ENCODE results near the gene HOXD3. TPM values are rescaled to one million over a fixed set of nuclear protein-coding genes. Genes with fewer than 3 reads are reported as not detected.

The HOXD3 gene
- total RNA-seq, 2 experiments from 2014 or later: not detected

- H3K9me3 Mint-ChIP-seq: no peaks in the 10 kb centered on the region
- no peak overlapping the region for H3K27ac Mint-ChIP-seq
- no peak overlapping the region for H3K4me3 Mint-ChIP-seq
- peaks cover 27% of the 10 kb centered on the region for H3K4me1 Mint-ChIP-seq
- DNase-seq: peak; percentile 44
- H3K27me3 Mint-ChIP-seq: peaks cover 87% of the 10 kb centered on the region
- no peaks in the 10 kb centered on the region for H3K36me3 Mint-ChIP-seq
Observed at GRCh38 chr2:176126929-176127773, 30.0 kb upstream of the HOXD3 start.

GRCh38 chr2:176127774-176128072, 29.4 kb upstream of the HOXD3 start:
- H3K27ac Mint-ChIP-seq: no peak overlapping the region
- no peak overlapping the region for H3K4me3 Mint-ChIP-seq

GRCh38 chr2:176128172-176128981, 28.7 kb upstream of the HOXD3 start:
- Mint-ChIP-seq H3K4me1 (peaks cover 33% of the 10 kb centered on the region), H3K27me3 (peaks cover 91% of the 10 kb centered on the region), H3K27ac (peak overlapping the region; percentile 39)

More at GRCh38 chr2:176127774-176128072, 29.4 kb upstream of the HOXD3 start:
- DNase-seq: no peak
- H3K9me3 Mint-ChIP-seq: no peaks in the 10 kb centered on the region
- no peaks in the 10 kb centered on the region for H3K36me3 Mint-ChIP-seq
- H3K27me3 Mint-ChIP-seq: peaks cover 88% of the 10 kb centered on the region
- H3K4me1 Mint-ChIP-seq: peaks cover 30% of the 10 kb centered on the region

GRCh38 chr2:176128982-176129796, 27.9 kb upstream of the HOXD3 start, which contains the start of gene HOXD8:
TSS of gene HOXD8 (plus strand) at chr2:176129705. CDS start at chr2:176130367, 662 bp downstream.
- H3K27ac Mint-ChIP-seq: no peak within 1 kb of the TSS
- no peaks in the 10 kb centered on the region for H3K9me3 Mint-ChIP-seq
- no peak for DNase-seq
- peak within 1 kb of the TSS; percentile 43 for H3K4me3 Mint-ChIP-seq
- peaks cover 91% of the 10 kb centered on the region for H3K27me3 Mint-ChIP-seq
- H3K4me1 Mint-ChIP-seq: peaks cover 28% of the 10 kb centered on the region
- H3K36me3 Mint-ChIP-seq: no peaks in the 10 kb centered on the region

More at GRCh38 chr2:176128172-176128981, 28.7 kb upstream of the HOXD3 start:
- DNase-seq: no peak
- no peak overlapping the region for H3K4me3 Mint-ChIP-seq
- H3K36me3 Mint-ChIP-seq: no peaks in the 10 kb centered on the region
- H3K9me3 Mint-ChIP-seq: no peaks in the 10 kb centered on the region

GRCh38 chr2:176129813-176130146, 27.3 kb upstream of the HOXD3 start:
- Mint-ChIP-seq H3K9me3 (no peaks in the 10 kb centered on the region), H3K27ac (no peak overlapping the region), H3K4me3 (peak overlapping the region; percentile 29), H3K27me3 (peaks cover 91% of the 10 kb centered on the region), H3K4me1 (peaks cover 28% of the 10 kb centered on the region), H3K36me3 (no peaks in the 10 kb centered on the region)
- no peak for DNase-seq

GRCh38 chr2:176130147-176130956, 26.8 kb upstream of the HOXD3 start:
- no peak overlapping the region for H3K27ac Mint-ChIP-seq
- H3K4me3 Mint-ChIP-seq: peak overlapping the region; percentile 45
- DNase-seq: peak; percentile 37
- no peaks in the 10 kb centered on the region for H3K9me3 Mint-ChIP-seq
- peaks cover 28% of the 10 kb centered on the region for H3K4me1 Mint-ChIP-seq
- peaks cover 91% of the 10 kb centered on the region for H3K27me3 Mint-ChIP-seq
- no peaks in the 10 kb centered on the region for H3K36me3 Mint-ChIP-seq

- no peak overlapping the region for H3K27ac Mint-ChIP-seq
- no peak for DNase-seq
- peaks cover 91% of the 10 kb centered on the region for H3K27me3 Mint-ChIP-seq
- H3K4me3 Mint-ChIP-seq: peak overlapping the region; percentile 45
- peaks cover 2% of the 10 kb centered on the region for H3K9me3 Mint-ChIP-seq
- peaks cover 1% of the 10 kb centered on the region for H3K36me3 Mint-ChIP-seq
- H3K4me1 Mint-ChIP-seq: peaks cover 34% of the 10 kb centered on the region
Observed at GRCh38 chr2:176130957-176131847, 25.9 kb upstream of the HOXD3 start.

- H3K4me1 Mint-ChIP-seq: peaks cover 34% of the 10 kb centered on the region
- H3K4me3 Mint-ChIP-seq: peak overlapping the region; percentile 66
- H3K36me3 Mint-ChIP-seq: peaks cover 1% of the 10 kb centered on the region
- peaks cover 2% of the 10 kb centered on the region for H3K9me3 Mint-ChIP-seq
- DNase-seq: no peak
- no peak overlapping the region for H3K27ac Mint-ChIP-seq
- peaks cover 89% of the 10 kb centered on the region for H3K27me3 Mint-ChIP-seq
Observed at GRCh38 chr2:176131848-176132158, 25.3 kb upstream of the HOXD3 start.

- DNase-seq: no peak
- Mint-ChIP-seq H3K9me3 (peaks cover 2% of the 10 kb centered on the region), H3K36me3 (peaks cover 2% of the 10 kb centered on the region), H3K4me1 (peaks cover 32% of the 10 kb centered on the region), H3K27ac (no peak overlapping the region), H3K27me3 (peaks cover 89% of the 10 kb centered on the region), H3K4me3 (peak overlapping the region; percentile 66)
Observed at GRCh38 chr2:176132205-176133171, 24.6 kb upstream of the HOXD3 start.

- Mint-ChIP-seq H3K36me3 (peaks cover 5% of the 10 kb centered on the region), H3K27me3 (peaks cover 89% of the 10 kb centered on the region), H3K4me1 (peaks cover 30% of the 10 kb centered on the region), H3K27ac (no peak overlapping the region), H3K4me3 (no peak overlapping the region), H3K9me3 (peaks cover 4% of the 10 kb centered on the region)
- DNase-seq: no peak
Observed at GRCh38 chr2:176133389-176133788, 23.7 kb upstream of the HOXD3 start.

- Mint-ChIP-seq H3K4me1 (peaks cover 31% of the 10 kb centered on the region), H3K27me3 (peaks cover 89% of the 10 kb centered on the region), H3K9me3 (peaks cover 6% of the 10 kb centered on the region), H3K27ac (no peak overlapping the region), H3K4me3 (no peak overlapping the region), H3K36me3 (peaks cover 8% of the 10 kb centered on the region)
- DNase-seq: no peak
Observed at GRCh38 chr2:176134035-176134434, 23.1 kb upstream of the HOXD3 start.

- Mint-ChIP-seq H3K27ac (no peak overlapping the region), H3K27me3 (peaks cover 95% of the 10 kb centered on the region), H3K4me1 (peaks cover 33% of the 10 kb centered on the region), H3K9me3 (peaks cover 6% of the 10 kb centered on the region), H3K36me3 (peaks cover 9% of the 10 kb centered on the region), H3K4me3 (no peak overlapping the region)
- DNase-seq: no peak
Observed at GRCh38 chr2:176135035-176135440, 22.1 kb upstream of the HOXD3 start.

Measured in activated naive CD8-positive, alpha-beta T cell treated with anti-CD3 and anti-CD28 coated beads for 36 hours (primary cell).